Measurements from ENCODE around the gene SIX2. TPM values are rescaled to one million over a fixed set of nuclear protein-coding genes. Genes with fewer than 3 reads are reported as not detected.

Gene SIX2
- total and polyA plus RNA-seq, 2 experiments from 2014 or later, result 0.87 to 1.3 TPM

GRCh38 chr2:44975571-44976450, 33.4 kb downstream of the SIX2 start:
- peak overlapping the region; percentile 93 for H2AFZ ChIP-seq

More at GRCh38 chr2:44975571-44976450, 33.4 kb downstream of the SIX2 start:
- peak; percentile 38 for ATAC-seq
- H3K27me3 Mint-ChIP-seq (ENCODE audit: insufficient read depth, low read depth, poor library complexity), result peaks cover 12% of the 10 kb centered on the region
- no peaks in the 10 kb centered on the region for H3F3A ChIP-seq (replicated peaks; ENCODE audit: low read depth)
- H3K79me2 ChIP-seq (replicated peaks; ENCODE audit: insufficient read depth), result no peaks in the 10 kb centered on the region
- peak overlapping the region; percentile 38 for H3K4me3 ChIP-seq
- no peak overlapping the region for H3K4me3 Mint-ChIP-seq
- H3K27ac Mint-ChIP-seq, result no peak overlapping the region
- TF ChIP-seq NANOG (IDR thresholded peaks at IDR 0.05; ENCODE audit: borderline replicate concordance) (no peak), POLR2AphosphoS5 (IDR thresholded peaks at IDR 0.05; ENCODE audit: low read depth) (no peak), EZH2phosphoT487 (IDR thresholded peaks at IDR 0.05; ENCODE audit: unreplicated experiment) (no peak), ETS1 (IDR thresholded peaks at IDR 0.05) (no peak), ZNF114 (CRISPR knock-in tag; IDR thresholded peaks at IDR 0.05) (no peak), REST (IDR thresholded peaks at IDR 0.05; ENCODE audit: unreplicated experiment) (no peak)
- no peaks in the 10 kb centered on the region for H3K9me3 Mint-ChIP-seq
- peaks cover 38% of the 10 kb centered on the region for H3K4me1 Mint-ChIP-seq
- no peaks in the 10 kb centered on the region for H3K36me3 ChIP-seq (ENCODE audit: insufficient read depth)
- H3K27ac ChIP-seq (ENCODE audit: low read depth), result no peak overlapping the region
- H3K4me1 ChIP-seq (ENCODE audit: insufficient read depth), result peaks cover 22% of the 10 kb centered on the region
- 0 out of 2 replicates have a peak, but pooled peaks cover 4% of the 10 kb centered on the region for H3K27me3 ChIP-seq (ENCODE audit: insufficient read depth)
- no peaks in the 10 kb centered on the region for H3K9me2 ChIP-seq (ENCODE audit: insufficient read depth)
- H3K36me3 Mint-ChIP-seq (ENCODE audit: low read depth), result no peaks in the 10 kb centered on the region
- peak; percentile 59 for DNase-seq (ENCODE audit: low spot score)
- H3K4me2 ChIP-seq, result peak overlapping the region; percentile 71; the same call in 1 of the 2 replicates
- H4K20me1 ChIP-seq (replicated peaks; ENCODE audit: insufficient read depth), result no peaks in the 10 kb centered on the region
